ENCODE data around the gene THEMIS.

Gene THEMIS

GRCh38 chr6:127859956-127860355, 40.9 kb downstream of the THEMIS start:
- H3K27ac Mint-ChIP-seq = no peak overlapping the region
- H3K4me3 Mint-ChIP-seq = no peak overlapping the region
- no peaks in the 10 kb centered on the region for H3K27me3 Mint-ChIP-seq
- no peaks in the 10 kb centered on the region for H3K9me3 Mint-ChIP-seq
- peaks cover 6% of the 10 kb centered on the region for H3K36me3 Mint-ChIP-seq (ENCODE audit: low read depth)
- ATAC-seq = no peak
- DNase-seq = no peak
- H3K4me1 Mint-ChIP-seq = peaks cover 75% of the 10 kb centered on the region

DNA sequence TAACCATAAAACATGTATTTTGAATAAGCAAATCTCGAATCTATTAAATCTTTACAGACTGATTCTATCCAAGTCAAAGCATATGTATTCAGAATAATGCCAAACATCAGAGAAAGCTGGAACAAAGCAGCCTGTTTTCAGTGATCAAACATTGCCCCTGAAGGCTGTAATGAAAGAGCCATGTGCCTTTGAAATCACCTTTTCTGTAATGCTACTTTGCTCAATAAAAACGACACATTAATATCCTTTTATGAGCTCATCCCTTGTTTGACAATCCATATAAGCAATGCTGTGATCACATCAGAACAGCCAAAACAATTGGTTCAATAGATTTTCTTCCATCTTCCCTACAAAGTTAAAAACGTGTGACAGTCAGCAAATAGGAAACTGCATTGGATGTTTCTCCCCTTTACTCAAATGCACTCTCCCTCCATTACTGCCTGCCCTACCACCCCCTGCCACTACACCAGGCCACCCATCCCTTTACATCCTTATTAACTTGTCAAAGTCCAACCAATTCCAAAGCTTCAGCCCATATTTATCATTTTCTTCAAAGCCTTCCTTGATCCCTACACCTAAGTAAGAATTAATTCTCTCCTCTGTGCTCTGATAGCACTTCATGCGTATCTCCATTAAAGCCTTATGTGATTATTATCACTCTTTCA, 42.0 kb downstream of the THEMIS start:
- Mint-ChIP-seq H3K9me3 (no peaks in the 10 kb centered on the region), H3K4me3 (peak overlapping the region; percentile 36), H3K4me1 (peaks cover 70% of the 10 kb centered on the region), H3K36me3 (ENCODE audit: low read depth) (peaks cover 12% of the 10 kb centered on the region), H3K27ac (peak overlapping the region; percentile 69), H3K27me3 (no peaks in the 10 kb centered on the region)
- ATAC-seq (peak; percentile 60), DNase-seq (no peak)

DNA sequence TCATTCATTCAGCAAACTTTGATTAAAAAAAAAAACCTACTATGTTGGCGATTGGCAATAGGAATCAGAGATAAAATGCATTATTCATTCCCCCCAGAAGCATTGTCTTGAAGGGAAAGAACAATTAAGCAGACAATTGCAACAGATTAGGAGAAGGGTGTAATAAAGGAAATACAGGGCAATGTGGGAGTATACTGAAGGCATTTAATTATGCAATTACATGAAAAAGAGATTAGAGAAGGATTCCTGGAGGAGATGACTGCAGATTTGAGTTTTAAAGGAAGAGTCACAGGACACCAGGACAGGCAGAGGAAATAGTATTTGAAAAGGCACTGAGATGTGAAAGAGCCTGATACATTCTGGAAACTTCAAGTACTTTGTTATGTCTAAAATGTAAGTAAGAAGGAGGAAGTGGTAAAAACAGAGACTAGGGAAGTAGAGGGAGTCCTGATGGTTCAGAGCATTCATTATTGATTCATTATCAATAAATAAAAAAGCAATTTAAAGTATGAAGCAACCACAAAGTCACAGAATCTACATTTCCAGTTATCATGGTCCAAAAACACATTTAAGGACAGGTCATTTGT, 43.7 kb downstream of the THEMIS start:
- peaks cover 74% of the 10 kb centered on the region for H3K4me1 Mint-ChIP-seq
- no peak for ATAC-seq
- H3K4me3 Mint-ChIP-seq = peak overlapping the region; percentile 48
- peak overlapping the region; percentile 86 for H3K27ac Mint-ChIP-seq
- H3K36me3 Mint-ChIP-seq (ENCODE audit: low read depth) = peaks cover 13% of the 10 kb centered on the region
- no peak for DNase-seq
- no peaks in the 10 kb centered on the region for H3K27me3 Mint-ChIP-seq
- no peaks in the 10 kb centered on the region for H3K9me3 Mint-ChIP-seq

GRCh38 chr6:127855542-127856159, 45.2 kb downstream of the THEMIS start:
- Mint-ChIP-seq H3K4me1 (peaks cover 83% of the 10 kb centered on the region), H3K27ac (peak overlapping the region; percentile 61), H3K4me3 (peak overlapping the region; percentile 17), H3K36me3 (ENCODE audit: low read depth) (peaks cover 13% of the 10 kb centered on the region), H3K27me3 (no peaks in the 10 kb centered on the region), H3K9me3 (no peaks in the 10 kb centered on the region)
- peak; percentile 33 for DNase-seq
- ATAC-seq = no peak

DNA sequence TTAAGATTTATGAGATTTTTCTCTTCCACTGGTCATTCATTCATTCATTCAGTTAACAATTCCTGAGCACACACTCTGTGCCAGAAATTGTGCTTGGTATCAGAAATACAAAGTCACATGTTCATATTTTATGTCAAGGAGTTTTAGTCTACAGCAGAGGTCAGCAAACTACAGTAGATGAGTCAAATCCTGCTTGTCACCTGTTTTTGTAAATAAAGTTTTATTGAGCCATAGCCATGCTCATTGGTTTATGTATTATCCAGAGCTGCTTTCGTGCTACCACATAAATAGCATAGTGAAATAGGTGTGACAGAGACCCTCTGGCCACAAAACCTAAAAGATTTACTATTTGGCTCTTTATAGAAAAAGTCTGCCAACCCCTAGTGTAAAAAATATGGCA, 46.8 kb downstream of the THEMIS start:
- DNase-seq = no peak
- ATAC-seq = no peak
- H3K4me3 Mint-ChIP-seq = no peak overlapping the region
- peak overlapping the region; percentile 13 for H3K27ac Mint-ChIP-seq
- peaks cover 20% of the 10 kb centered on the region for H3K36me3 Mint-ChIP-seq (ENCODE audit: low read depth)
- H3K27me3 Mint-ChIP-seq = no peaks in the 10 kb centered on the region
- peaks cover 80% of the 10 kb centered on the region for H3K4me1 Mint-ChIP-seq
- H3K9me3 Mint-ChIP-seq = peaks cover 9% of the 10 kb centered on the region

DNA sequence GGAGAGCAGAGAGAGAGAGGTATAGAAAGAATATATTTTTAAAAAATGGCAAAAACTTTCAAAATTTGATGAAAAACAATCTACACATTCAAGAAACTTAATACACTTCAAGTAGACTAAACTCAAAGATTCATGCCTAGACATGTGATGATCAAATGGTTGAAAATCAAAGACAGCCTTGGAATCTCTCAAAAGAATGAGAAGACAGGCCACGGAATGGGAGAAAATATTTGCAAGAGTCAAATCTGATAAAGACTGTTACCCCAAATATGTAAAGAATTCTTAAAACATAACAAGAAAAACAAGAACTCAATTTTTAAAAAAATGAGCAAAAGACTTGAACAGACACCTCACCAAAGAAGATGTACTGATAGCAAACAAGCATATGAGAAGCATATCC, 49.7 kb downstream of the THEMIS start:
- H3K4me3 Mint-ChIP-seq = no peak overlapping the region
- no peak for ATAC-seq
- peaks cover 31% of the 10 kb centered on the region for H3K36me3 Mint-ChIP-seq (ENCODE audit: low read depth)
- H3K27me3 Mint-ChIP-seq = no peaks in the 10 kb centered on the region
- peaks cover 12% of the 10 kb centered on the region for H3K9me3 Mint-ChIP-seq
- no peak for DNase-seq
- peaks cover 70% of the 10 kb centered on the region for H3K4me1 Mint-ChIP-seq
- no peak overlapping the region for H3K27ac Mint-ChIP-seq

DNA sequence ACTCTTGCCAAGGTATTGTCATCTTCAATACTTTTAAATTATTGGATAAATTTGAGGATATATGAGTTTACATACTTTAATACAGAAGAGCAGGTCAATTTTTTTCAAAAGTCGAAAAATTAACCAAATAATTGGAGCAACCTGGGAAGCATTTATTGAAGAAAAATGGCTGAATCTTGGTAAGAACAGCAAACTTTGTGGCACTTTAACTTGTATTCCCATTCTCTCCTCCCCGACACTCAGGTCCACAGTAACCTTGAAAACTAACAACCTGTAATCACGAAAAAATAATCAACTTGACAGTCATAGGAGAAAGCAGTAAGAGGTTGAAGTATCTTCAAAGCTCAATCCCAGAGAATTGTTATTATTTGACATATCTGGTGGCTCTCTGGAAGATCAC, 55.6 kb downstream of the THEMIS start:
- Mint-ChIP-seq H3K27me3 (no peaks in the 10 kb centered on the region), H3K4me1 (peaks cover 55% of the 10 kb centered on the region), H3K36me3 (ENCODE audit: low read depth) (peaks cover 48% of the 10 kb centered on the region), H3K9me3 (peaks cover 14% of the 10 kb centered on the region), H3K27ac (no peak overlapping the region), H3K4me3 (no peak overlapping the region)
- DNase-seq (no peak), ATAC-seq (no peak)

- Mint-ChIP-seq H3K4me1 (peaks cover 52% of the 10 kb centered on the region), H3K4me3 (no peak overlapping the region), H3K9me3 (peaks cover 11% of the 10 kb centered on the region), H3K27ac (no peak overlapping the region), H3K27me3 (no peaks in the 10 kb centered on the region), H3K36me3 (ENCODE audit: low read depth) (peaks cover 46% of the 10 kb centered on the region)
- ATAC-seq = no peak
- no peak for DNase-seq
These were observed 56.3 kb downstream of the THEMIS start for GRCh38 chr6:127844529-127844928.

DNA sequence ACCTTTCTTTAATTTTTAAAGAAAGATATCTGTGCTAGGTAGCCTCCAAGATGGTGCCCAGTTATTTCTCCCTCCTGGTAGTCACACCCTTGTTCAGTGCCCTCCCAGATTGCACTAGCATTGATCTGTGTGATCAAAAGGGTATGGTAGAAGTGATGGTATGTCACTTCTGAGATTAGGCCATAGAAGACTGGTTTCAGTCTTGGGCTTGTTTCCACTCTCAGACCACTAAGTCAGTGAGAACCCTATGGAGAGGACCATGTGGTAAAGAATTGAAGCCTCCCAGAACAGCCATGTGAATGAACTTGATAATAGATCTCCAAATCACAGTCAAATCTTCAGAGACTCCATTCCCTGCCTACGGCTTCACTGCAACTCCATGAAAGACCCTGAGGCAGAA, 57.3 kb downstream of the THEMIS start:
- ATAC-seq = peak; percentile 84
- peaks cover 56% of the 10 kb centered on the region for H3K4me1 Mint-ChIP-seq
- H3K9me3 Mint-ChIP-seq = peaks cover 7% of the 10 kb centered on the region
- peaks cover 42% of the 10 kb centered on the region for H3K36me3 Mint-ChIP-seq (ENCODE audit: low read depth)
- DNase-seq = no peak
- H3K4me3 Mint-ChIP-seq = no peak overlapping the region
- H3K27ac Mint-ChIP-seq = no peak overlapping the region
- no peaks in the 10 kb centered on the region for H3K27me3 Mint-ChIP-seq

DNA sequence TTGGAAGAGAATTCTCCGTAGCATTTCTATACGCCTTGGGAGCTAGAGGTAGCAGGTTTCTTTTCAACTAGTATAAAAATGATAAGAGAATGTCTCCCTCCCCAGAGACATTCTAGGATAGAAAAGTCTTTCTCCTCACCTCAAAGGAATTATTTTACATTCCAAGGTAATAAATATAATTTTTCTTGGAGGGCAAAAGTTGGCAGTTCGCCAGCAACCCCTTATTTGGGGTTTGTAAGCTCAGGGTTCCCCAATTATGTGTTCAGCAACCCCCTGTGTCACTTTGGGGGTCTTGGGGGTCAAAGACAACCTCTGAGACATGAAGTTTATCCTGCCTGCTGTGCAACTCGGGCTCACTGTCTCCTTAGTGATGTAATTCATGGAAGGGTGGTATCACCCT, 58.3 kb downstream of the THEMIS start:
- Mint-ChIP-seq H3K4me3 (no peak overlapping the region), H3K9me3 (peaks cover 5% of the 10 kb centered on the region), H3K4me1 (peaks cover 59% of the 10 kb centered on the region), H3K27ac (no peak overlapping the region), H3K36me3 (ENCODE audit: low read depth) (peaks cover 38% of the 10 kb centered on the region), H3K27me3 (no peaks in the 10 kb centered on the region)
- DNase-seq (no peak), ATAC-seq (no peak)

DNA sequence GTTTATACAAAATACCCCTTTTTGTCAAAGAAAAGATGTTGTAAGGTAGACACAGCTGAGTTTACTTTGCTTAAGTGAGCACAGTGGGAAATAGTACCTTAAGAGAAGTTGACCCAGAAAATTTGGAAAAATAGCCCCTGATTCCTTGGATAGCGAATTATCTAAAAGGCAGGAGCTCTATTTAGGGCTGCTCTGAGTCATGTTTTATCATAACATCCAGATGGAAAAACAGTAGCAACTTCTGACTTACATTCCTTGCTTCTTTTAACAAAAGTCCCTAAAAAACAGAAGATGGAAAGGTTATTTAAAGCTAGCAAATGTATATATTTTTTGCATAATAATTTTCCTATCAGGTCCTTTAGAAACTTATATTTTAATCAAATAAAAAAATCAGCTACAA, 59.0 kb downstream of the THEMIS start:
- Mint-ChIP-seq H3K36me3 (ENCODE audit: low read depth) (peaks cover 32% of the 10 kb centered on the region), H3K27ac (no peak overlapping the region), H3K27me3 (no peaks in the 10 kb centered on the region), H3K9me3 (peaks cover 5% of the 10 kb centered on the region), H3K4me3 (no peak overlapping the region), H3K4me1 (peaks cover 54% of the 10 kb centered on the region)
- ATAC-seq (no peak), DNase-seq (no peak)

GRCh38 chr6:127834136-127834535, 66.7 kb downstream of the THEMIS start:
- Mint-ChIP-seq H3K9me3 (no peaks in the 10 kb centered on the region), H3K4me3 (no peak overlapping the region), H3K36me3 (ENCODE audit: low read depth) (peaks cover 23% of the 10 kb centered on the region), H3K27me3 (no peaks in the 10 kb centered on the region), H3K27ac (no peak overlapping the region), H3K4me1 (peaks cover 41% of the 10 kb centered on the region)
- ATAC-seq = no peak
- no peak for DNase-seq

- no peaks in the 10 kb centered on the region for H3K9me3 Mint-ChIP-seq
- peaks cover 31% of the 10 kb centered on the region for H3K36me3 Mint-ChIP-seq (ENCODE audit: low read depth)
- no peaks in the 10 kb centered on the region for H3K27me3 Mint-ChIP-seq
- no peak overlapping the region for H3K4me3 Mint-ChIP-seq
- H3K27ac Mint-ChIP-seq = no peak overlapping the region
- DNase-seq = no peak
- ATAC-seq = no peak
- peaks cover 39% of the 10 kb centered on the region for H3K4me1 Mint-ChIP-seq
These were observed 67.5 kb downstream of the THEMIS start for GRCh38 chr6:127833336-127833735.

- H3K27me3 Mint-ChIP-seq = no peaks in the 10 kb centered on the region
- H3K4me3 Mint-ChIP-seq = no peak overlapping the region
- ATAC-seq (no peak), DNase-seq (no peak)
- no peak overlapping the region for H3K27ac Mint-ChIP-seq
- peaks cover 39% of the 10 kb centered on the region for H3K36me3 Mint-ChIP-seq (ENCODE audit: low read depth)
- H3K9me3 Mint-ChIP-seq = no peaks in the 10 kb centered on the region
- peaks cover 44% of the 10 kb centered on the region for H3K4me1 Mint-ChIP-seq
These were observed 68.5 kb downstream of the THEMIS start for GRCh38 chr6:127832381-127832780.

DNA sequence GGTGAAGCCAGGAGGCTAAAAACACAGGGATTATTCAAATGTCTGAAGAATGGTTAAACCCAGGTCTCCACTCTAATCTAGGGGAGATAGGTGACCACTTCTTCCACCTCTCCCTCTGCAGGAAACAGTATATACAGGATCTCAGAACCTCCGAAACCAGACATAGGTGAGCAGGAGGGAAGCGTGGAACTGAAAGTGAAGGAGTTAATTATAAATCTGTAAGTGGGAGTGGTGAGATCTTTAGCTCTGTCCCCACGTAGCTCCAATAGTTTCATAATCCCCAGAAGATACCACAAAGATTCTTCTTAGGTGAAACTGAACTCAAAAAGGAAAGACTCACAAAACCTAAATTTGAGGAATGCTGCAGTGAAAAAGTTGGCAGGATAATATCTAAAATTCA, 76.8 kb downstream of the THEMIS start:
- Mint-ChIP-seq H3K4me1 (peaks cover 61% of the 10 kb centered on the region), H3K4me3 (no peak overlapping the region), H3K9me3 (peaks cover 16% of the 10 kb centered on the region), H3K27ac (peak overlapping the region; percentile 43), H3K27me3 (no peaks in the 10 kb centered on the region), H3K36me3 (ENCODE audit: low read depth) (peaks cover 47% of the 10 kb centered on the region)
- ATAC-seq (no peak), DNase-seq (no peak)
